ENCODE results near the gene PLEKHA1. TPM values are rescaled to one million over a fixed set of nuclear protein-coding genes. Genes with fewer than 3 reads are reported as not detected.
A peak's percentile ranks its signal among the peaks of the same experiment; 100 is the strongest.

The PLEKHA1 gene
- total and polyA plus RNA-seq, 12 donors, result 8.3 to 22.3 (median 13.1) TPM

- Histone ChIP-seq H3K4me3 (peak overlapping the region in 1 of 4 donors; percentile 98), H3K4me1 (replicated peaks in 1 of 2) (peaks cover 0 to 24% of the 10 kb centered on the region in 2 donors), H3K9me3 (replicated peaks in 1 of 3) (no peaks in the 10 kb centered on the region), H3K27ac (peak overlapping the region in 4 of 5 donors; percentile 25 to 96 (median 68)), H3K36me3 (replicated peaks in 1 of 2) (no peaks in the 10 kb centered on the region), H3K27me3 (no peaks in the 10 kb centered on the region)
- intact Hi-C loops (cut with DNase I), result no loop called here
- peak in 4 of 7 donors; percentile 23 to 57 (median 29) for DNase-seq
- 3 to 9% (median 6%) methylated on average over 13 of the region's 13 CpGs for WGBS, 4 donors
- TF ChIP-seq CTCF (IDR thresholded peaks at IDR 0.05) (no peak), POLR2A (IDR thresholded peaks at IDR 0.05) (peak in 1 of 2 donors; percentile 2)
Observed at GRCh38 chr10:122373721-122374120, 787 bp upstream of the PLEKHA1 start.

- Histone ChIP-seq H3K4me3 (peak overlapping the region; percentile 57 to 98 (median 83)), H3K27me3 (no peaks in the 10 kb centered on the region), H3K27ac (peak overlapping the region; percentile 80 to 99 (median 94)), H3K9me3 (replicated peaks in 1 of 3) (no peaks in the 10 kb centered on the region), H3K4me1 (replicated peaks in 1 of 2) (peaks cover 0 to 24% of the 10 kb centered on the region in 2 donors), H3K36me3 (replicated peaks in 1 of 2) (no peaks in the 10 kb centered on the region)
- 0% methylated on average over 21 to 89 of the region's 89 CpGs for WGBS, 4 donors
- TF ChIP-seq POLR2A (IDR thresholded peaks at IDR 0.05) (no peak), CTCF (IDR thresholded peaks at IDR 0.05) (no peak)
- intact Hi-C loops (cut with DNase I), result no loop called here
- peak; percentile 38 to 71 (median 57) for DNase-seq
Observed at GRCh38 chr10:122374859-122375678, 561 bp downstream of the PLEKHA1 start.

GRCh38 chr10:122375679-122376160 lies 1.2 kb downstream of the PLEKHA1 start:
- WGBS, 4 donors, result 2 to 5% (median 3%) methylated on average over 7 of the region's 7 CpGs
- Histone ChIP-seq H3K4me1 (replicated peaks in 1 of 2) (peaks cover 0 to 24% of the 10 kb centered on the region in 2 donors), H3K36me3 (replicated peaks in 1 of 2) (no peaks in the 10 kb centered on the region), H3K27me3 (no peaks in the 10 kb centered on the region), H3K4me3 (peak overlapping the region in 3 of 4 donors; percentile 57 to 98 (median 82)), H3K9me3 (replicated peaks in 1 of 3) (no peaks in the 10 kb centered on the region), H3K27ac (peak overlapping the region in 4 of 5 donors; percentile 80 to 99 (median 95))
- no peak for DNase-seq
- intact Hi-C loops (cut with DNase I), result no loop called here
- TF ChIP-seq CTCF (IDR thresholded peaks at IDR 0.05) (no peak), POLR2A (IDR thresholded peaks at IDR 0.05) (no peak)

- Histone ChIP-seq H3K9me3 (replicated peaks in 1 of 3) (no peaks in the 10 kb centered on the region), H3K27ac (no peak overlapping the region), H3K36me3 (replicated peaks in 1 of 2) (no peaks in the 10 kb centered on the region), H3K27me3 (no peaks in the 10 kb centered on the region), H3K4me3 (no peak overlapping the region), H3K4me1 (replicated peaks in 1 of 2) (peaks cover 0 to 24% of the 10 kb centered on the region in 2 donors)
- TF ChIP-seq POLR2A (IDR thresholded peaks at IDR 0.05) (no peak), CTCF (IDR thresholded peaks at IDR 0.05) (no peak)
- no peak for DNase-seq
- intact Hi-C loops (cut with DNase I), result no loop called here
- 88 to 93% (median 89%) methylated on average over 11 of the region's 11 CpGs for WGBS, 4 donors
Observed at GRCh38 chr10:122376364-122376961, 2.0 kb downstream of the PLEKHA1 start.

Data from adrenal gland (tissue), 12 donors.